CD4-positive, alpha-beta T cell treated with Interleukin-2 at 100 ng/mL for 4 hours (primary cell): ENCODE measurements around the gene DHRS3.
"Not testable (repeated sequence)": the region's sequence is repeated elsewhere in the genome, so short reads cannot be mapped to it uniquely, and the experiment has no call there.

ENCODE experiments used
- DNase-seq: peaks from one replicate; pipeline ENCODE4 v3.0.0-alpha.2; 2020; ENCODE audit warnings: low spot score

The DHRS3 gene

GRCh38 chr1:12539320-12539704 is 78.7 kb downstream of the DHRS3 start:
- no peak for DNase-seq

- not testable (repeated sequence) for DNase-seq
Measured at GRCh38 chr1:12538536-12538935, 79.5 kb downstream of the DHRS3 start.

- no peak for DNase-seq
Measured at GRCh38 chr1:12537906-12538461, 80.0 kb downstream of the DHRS3 start.

GRCh38 chr1:12537294-12537693 is 80.7 kb downstream of the DHRS3 start:
- no peak for DNase-seq

GRCh38 chr1:12536023-12536639 is 81.9 kb downstream of the DHRS3 start:
- no peak for DNase-seq

GRCh38 chr1:12532405-12533315 is 85.3 kb downstream of the DHRS3 start:
- DNase-seq = no peak

GRCh38 chr1:12531179-12531499 is 86.9 kb downstream of the DHRS3 start:
- DNase-seq = no peak

GRCh38 chr1:12530462-12531178 is 87.4 kb downstream of the DHRS3 start:
- no peak for DNase-seq

GRCh38 chr1:12529640-12530174 is 88.3 kb downstream of the DHRS3 start:
- DNase-seq = no peak

- no peak for DNase-seq
Measured at GRCh38 chr1:12528021-12528852, 89.8 kb downstream of the DHRS3 start.

GRCh38 chr1:12527564-12527963 is 90.4 kb downstream of the DHRS3 start:
- no peak for DNase-seq

GRCh38 chr1:12525311-12526181 is 92.5 kb downstream of the DHRS3 start:
- no peak for DNase-seq

- no peak for DNase-seq
Measured at GRCh38 chr1:12524266-12524665, 93.7 kb downstream of the DHRS3 start.

- DNase-seq = not testable (repeated sequence)
Measured at GRCh38 chr1:12522780-12523179, 95.2 kb downstream of the DHRS3 start.

GRCh38 chr1:12521096-12521495 is 96.9 kb downstream of the DHRS3 start:
- no peak for DNase-seq

- no peak for DNase-seq
Measured at GRCh38 chr1:12519693-12520364, 98.2 kb downstream of the DHRS3 start.

GRCh38 chr1:12518931-12519692 is 98.9 kb downstream of the DHRS3 start:
- no peak for DNase-seq
